GM21381 (cell line): ENCODE data around the gene TMEM109.

ENCODE experiments used
- ATAC-seq: cut with Tn5 transposase; IDR thresholded peaks from one replicate; pipeline ENCODE4 v1.9.1; 2021; ENCODE audit warnings: mild to moderate bottlenecking, moderate library complexity; ENCODE audit not compliant: unreplicated experiment

TMEM109 gene

DNA sequence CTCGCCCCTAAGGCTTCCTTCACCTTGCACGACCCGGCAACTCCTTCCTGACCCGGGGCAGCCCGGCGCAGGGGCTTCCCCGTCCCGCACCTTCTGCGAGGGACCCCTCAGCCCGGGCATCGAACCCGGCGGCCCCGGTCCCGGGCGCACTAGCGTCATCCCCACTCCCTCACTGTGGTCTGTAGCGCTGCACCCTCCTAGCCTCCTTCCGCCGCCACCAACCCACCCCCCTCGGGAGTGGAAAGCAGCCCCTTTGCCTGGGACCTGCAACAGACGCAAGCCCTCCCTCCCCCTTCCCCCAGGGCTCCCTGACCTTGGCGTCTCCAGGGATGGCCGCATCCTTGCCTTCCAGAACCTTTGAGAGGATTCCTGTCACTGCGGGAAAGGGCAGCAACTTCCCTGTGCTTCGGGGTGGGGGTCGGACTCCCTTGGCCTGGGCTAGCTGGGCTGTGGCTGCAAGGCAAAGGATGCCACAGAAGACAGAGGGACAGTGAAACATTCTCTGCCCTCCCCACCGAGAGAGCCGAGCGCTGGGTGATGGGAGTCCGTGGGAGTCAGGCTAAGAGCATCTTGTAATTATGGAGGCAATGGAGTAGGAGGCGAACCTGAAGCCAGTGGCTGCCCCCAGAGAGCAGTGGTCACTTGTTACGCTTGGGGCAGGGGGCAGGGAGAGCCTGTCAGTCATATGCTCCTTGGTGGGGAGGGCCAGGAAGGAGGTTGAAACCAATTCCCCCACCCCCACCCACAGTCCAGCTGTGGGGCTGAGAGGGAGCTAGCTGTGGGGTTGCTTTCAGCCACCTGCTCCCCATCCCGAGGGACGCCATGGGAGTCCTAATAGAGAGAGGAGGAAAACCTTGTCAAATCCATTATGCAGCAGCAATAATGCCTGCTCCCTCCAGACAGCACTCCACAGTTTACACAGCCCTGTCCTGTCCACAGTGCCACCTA, 11.2 kb downstream of the TMEM109 start:
- ATAC-seq, result no peak

DNA sequence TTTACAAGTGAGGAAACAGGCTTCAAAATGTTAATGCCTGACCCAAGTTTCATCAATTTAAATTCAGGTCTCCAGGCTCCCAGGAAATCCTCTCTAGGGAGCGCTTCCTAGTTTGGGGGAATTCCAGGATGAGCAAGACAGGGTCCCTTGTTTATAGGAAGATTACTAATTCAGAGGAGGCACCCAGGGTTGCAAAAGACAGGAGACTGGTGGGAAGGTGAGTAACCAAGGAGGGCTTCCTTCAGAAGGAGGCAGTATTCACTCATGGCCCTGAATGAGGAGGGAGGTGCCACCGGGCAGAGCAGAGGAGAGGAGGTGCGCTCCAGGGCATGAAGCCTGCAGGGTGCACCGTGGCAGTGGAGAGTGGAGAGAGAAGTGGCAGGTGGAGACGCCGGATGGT, 11.9 kb downstream of the TMEM109 start:
- ATAC-seq, result no peak

DNA sequence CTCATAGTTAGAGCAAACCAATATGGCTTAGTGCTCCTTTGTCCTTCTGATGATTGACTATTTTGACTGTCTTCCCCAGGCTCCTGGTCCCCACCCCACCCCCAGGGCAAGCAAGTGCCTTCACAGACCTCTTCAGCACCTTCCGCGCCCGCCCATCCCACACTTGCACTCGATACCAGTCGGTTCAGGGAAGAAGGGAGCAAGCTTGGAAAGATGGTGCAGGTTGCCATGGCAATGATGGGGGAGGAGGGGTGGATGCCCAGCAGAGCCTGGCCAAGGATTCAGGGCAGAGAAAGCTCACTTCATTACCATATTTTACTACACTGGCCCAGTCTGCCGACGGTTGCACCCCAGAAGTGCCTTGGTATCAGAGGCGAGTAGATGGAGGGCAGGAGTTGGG, 12.5 kb downstream of the TMEM109 start:
- ATAC-seq, result no peak

DNA sequence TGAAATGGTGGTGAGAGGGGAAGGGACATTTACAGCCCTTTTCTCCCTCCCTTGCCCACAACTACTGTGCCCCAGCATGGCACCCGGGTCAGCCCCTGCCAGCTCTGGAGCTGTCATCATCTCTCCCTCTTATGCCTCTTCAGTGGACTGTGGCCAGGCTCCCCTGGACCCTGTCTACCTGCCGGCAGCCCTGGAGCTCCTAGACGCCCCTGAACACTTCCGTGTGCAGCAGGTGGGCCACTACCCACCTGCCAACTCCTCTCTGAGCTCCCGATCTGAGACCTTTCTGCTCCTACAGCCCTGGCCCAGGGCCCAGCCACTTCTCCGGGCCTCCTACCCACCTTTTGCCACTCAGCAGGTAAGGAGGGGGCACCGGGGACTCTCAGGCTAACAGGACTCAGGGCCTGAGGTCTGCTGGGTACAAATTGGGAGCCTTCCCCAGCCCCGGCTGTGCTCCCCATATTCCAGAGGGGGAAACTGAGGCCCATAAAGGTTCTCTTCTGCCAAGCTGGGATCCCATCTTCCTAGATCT, 13.2 kb downstream of the TMEM109 start:
- ATAC-seq, result no peak

DNA sequence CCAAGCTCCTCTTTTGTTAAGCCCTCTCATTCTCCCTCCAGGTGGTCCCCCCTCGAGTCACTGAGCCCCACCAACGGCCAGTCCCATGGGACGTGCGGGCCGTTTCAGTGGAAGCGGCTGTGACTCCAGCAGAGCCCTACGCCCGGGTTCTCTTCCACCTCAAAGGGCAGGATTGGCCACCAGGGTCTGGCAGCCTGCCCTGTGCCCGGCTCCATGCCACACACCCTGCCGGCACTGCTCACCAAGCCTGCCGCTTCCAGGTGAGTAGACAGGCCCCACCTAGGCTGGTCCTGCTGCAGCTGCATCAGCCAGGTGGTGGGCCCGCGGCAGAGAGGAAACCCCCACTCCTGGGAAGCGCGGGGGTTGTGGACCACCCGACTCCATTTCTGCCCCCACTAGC, 13.6 kb downstream of the TMEM109 start:
- no peak for ATAC-seq

DNA sequence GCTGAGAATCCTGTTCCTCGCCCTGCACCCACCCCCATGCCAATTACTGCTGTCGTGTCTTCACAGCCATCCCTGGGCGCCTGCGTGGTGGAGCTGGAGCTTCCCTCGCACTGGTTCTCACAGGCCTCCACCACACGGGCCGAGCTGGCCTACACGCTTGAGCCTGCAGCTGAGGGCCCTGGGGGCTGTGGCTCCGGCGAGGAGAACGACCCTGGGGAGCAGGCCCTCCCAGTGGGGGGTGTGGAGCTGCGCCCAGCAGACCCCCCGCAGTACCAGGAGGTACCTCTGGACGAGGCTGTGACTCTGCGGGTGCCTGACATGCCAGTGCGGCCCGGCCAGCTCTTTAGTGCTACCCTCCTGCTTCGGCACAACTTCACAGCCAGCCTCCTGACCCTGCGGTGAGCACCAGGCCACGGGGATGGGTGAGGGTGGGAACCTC, 14.6 kb downstream of the TMEM109 start:
- no peak for ATAC-seq

DNA sequence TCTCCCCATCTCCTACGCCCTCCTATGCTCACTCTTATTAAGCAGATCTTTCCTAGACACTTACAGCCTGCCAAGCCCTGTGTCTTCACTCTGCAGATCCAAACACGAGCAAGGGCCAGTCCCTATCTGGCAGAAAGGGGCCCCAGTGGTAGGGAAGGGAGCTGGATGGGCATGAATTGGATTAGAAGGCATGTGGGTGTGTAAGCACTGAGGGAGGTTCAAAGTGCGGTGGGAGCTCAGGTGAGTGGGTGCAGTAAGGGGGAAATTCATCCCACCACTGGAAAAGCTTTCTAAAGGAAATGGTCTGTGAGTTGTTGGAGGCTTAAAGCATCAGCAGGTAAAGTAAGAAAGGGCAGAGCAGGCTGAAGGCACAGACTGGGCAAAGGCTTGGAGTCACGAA, 15.8 kb downstream of the TMEM109 start:
- no peak for ATAC-seq

DNA sequence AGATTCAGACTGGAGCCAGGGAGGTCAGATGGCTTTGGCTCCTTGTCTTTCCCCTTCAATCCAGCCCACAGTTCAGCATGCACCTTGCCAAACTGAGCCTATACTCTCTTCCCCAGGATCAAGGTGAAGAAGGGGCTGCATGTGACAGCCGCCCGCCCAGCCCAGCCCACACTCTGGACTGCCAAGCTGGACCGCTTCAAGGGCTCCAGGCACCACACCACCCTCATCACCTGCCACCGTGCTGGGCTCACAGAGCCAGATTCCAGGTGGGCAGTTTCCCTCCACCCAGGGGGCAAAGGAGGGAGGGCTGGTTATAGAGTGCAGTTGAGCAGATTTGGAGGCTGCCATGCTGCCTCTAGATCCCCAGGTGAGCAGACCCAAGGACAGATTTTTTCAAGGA, 16.4 kb downstream of the TMEM109 start:
- ATAC-seq, result no peak

DNA sequence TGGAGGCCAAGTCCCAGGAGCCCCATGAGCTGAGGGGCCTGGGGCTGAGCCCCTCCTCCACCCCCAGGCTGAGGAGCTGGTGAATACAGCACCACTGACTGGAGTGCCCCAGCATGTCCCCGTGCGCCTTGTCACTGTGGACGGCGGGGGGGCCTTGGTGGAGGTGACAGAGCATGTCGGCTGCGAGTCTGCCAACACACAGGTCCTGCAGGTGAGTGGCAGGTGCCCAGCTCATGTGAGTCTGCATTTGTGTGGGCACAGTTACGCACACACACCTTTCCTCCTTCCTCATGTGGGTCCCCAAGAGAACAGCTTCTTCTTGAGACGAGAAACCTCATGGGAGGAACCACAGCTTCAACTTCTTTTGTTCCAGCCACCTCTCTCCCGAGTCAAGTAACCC, 18.0 kb downstream of the TMEM109 start:
- ATAC-seq, result no peak

DNA sequence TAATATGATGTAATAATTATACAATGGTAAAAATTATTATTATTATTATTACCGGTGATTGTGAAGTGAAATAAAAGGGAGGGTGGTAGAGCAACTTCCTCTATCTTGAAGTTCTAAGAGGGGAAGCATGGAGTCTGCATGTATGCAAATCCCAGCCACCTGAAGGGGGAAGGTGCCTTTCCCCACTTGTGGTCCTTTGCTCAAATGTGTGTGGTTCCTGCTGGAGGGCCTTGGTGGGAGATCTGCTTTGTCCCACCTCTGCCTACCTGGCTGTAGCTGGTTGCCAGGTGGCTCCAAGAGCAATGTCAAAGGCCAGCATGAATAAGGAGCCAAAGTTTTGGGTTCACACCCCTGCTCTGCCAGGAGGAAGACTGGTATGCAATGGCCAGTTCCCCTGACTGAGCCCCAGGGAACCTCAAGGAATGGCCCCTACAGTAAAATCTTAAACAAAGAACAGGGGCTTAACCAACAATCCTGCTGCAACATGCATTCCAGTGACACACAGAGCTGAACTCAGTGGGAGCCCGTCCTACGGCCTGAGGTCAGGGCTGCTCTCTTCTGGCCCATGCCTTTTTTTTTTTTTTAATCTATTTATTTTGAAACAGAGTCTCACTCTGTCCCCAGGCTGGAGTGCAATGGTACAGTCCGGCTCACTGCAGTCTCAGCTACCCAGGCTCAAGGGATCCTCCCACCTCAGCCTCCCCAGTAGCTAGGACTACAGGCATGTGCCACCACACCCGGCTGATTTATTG, 18.8 kb downstream of the TMEM109 start:
- ATAC-seq, result no peak

DNA sequence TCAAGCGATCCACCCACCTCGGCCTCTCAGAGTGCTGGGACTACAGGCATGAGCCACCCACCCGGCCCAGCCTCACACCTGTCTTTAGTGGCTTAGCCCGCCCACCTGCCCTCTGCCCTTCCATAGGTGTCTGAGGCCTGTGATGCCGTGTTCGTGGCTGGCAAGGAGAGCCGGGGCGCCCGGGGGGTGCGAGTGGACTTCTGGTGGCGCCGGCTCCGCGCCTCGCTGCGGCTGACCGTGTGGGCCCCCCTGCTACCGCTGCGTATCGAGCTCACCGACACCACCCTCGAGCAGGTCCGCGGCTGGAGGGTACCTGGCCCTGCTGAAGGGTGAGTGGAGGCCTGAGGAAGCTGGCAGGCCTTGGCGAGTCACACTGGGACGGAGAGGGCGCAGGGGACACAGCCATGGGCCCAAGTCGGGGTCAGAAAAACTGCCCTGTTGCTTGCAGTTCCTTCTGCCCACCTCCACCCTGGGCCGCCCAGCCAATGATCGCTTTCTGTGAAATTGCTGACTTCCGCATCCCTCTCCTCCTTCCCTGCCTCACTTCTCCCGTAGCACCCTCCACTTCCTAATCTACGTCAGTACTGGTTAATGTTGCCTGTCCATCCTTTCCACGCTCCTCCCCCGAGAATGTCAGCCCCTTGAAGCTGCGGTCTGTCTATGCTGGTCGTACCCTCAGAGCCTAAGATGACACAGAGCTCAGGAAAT, 19.6 kb downstream of the TMEM109 start:
- ATAC-seq, result no peak

DNA sequence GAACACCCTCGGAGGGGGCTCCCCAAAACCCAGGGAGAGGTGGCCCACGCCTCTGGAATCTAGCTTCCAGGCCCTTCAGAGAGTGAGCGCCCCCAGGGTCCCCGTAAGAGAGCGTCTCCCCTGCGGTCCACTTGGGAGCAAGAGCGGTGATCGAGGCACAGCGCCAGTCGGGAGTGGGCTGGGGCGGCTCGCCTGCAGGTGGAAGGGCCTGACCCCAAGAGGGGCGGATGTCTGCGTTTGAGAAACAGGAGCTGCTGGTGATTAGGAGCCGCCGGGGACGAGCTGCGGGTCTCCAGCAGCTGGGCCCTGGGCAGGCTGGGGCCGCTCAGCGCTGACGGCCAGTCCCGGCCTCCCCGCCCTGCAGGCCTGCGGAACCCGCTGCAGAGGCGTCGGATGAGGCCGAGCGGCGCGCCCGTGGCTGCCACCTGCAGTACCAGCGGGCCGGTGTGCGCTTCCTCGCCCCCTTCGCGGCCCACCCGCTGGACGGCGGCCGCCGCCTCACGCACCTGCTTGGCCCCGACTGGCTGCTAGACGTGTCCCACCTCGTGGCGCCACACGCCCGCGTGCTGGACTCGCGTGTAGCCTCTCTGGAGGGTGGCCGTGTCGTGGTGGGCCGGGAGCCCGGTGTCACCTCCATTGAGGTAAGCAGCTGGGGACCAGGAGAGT, 20.3 kb downstream of the TMEM109 start:
- no peak for ATAC-seq

DNA sequence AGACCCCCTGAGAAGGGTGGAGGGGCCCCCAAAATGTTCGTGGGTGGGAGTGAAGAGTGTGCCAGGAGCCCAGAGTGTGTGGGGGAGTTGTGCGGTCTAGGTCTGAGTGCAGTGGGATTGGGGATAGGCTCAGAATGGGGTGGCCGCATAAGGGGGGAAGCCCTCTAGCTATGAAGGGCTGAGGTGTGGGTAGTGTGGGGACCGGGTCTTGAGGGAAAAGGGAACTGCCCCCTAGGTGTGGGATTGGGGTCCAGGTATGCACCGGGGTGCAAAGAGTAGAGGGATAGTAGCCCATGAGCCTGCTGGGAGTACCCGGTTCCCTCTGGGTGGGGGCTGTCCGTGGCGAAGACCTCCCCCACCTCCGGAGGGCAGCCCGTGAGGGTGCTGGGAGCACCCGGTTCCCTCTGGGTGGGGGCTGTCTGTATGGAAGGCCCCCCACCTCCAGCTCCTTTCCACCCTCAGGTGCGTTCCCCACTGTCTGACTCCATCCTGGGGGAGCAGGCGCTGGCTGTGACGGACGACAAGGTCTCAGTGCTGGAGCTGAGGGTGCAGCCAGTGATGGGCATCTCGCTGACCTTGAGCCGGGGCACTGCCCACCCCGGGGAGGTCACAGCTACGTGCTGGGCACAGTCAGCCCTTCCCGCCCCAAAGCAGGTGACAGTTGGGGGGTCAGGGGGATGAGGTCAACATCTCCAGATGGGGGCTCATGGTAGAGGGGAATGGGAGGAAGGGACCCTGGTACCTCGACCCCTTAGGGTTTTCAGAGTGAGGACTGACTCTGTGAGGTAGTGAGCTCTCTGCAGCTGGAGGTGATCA, 21.0 kb downstream of the TMEM109 start:
- ATAC-seq, result no peak

DNA sequence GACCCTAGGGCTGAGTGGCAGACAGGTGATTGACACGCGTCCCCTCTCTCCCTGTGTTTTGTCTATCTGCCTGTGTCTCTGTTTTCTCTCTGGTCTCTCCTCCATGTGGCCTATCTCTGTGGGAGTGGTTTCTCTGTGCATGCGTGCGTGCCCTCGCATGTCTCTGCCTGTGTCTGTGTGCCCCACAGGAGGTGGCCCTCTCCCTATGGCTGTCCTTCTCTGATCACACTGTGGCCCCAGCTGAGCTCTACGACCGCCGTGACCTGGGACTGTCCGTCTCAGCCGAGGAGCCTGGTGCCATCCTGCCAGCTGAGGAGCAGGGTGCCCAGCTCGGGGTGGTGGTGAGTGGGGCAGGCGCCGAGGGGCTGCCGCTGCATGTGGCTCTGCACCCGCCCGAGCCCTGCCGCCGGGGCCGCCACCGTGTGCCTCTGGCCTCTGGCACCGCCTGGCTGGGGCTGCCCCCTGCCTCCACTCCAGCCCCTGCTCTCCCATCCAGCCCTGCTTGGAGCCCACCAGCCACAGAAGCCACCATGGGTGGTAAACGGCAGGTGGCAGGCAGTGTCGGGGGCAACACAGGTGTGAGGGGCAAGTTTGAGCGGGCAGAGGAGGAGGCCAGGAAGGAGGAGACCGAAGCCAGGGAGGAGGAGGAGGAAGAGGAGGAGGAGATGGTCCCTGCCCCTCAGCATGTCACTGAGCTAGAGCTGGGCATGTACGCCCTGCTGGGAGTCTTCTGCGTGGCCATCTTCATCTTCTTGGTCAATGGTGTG, 21.9 kb downstream of the TMEM109 start:
- no peak for ATAC-seq

DNA sequence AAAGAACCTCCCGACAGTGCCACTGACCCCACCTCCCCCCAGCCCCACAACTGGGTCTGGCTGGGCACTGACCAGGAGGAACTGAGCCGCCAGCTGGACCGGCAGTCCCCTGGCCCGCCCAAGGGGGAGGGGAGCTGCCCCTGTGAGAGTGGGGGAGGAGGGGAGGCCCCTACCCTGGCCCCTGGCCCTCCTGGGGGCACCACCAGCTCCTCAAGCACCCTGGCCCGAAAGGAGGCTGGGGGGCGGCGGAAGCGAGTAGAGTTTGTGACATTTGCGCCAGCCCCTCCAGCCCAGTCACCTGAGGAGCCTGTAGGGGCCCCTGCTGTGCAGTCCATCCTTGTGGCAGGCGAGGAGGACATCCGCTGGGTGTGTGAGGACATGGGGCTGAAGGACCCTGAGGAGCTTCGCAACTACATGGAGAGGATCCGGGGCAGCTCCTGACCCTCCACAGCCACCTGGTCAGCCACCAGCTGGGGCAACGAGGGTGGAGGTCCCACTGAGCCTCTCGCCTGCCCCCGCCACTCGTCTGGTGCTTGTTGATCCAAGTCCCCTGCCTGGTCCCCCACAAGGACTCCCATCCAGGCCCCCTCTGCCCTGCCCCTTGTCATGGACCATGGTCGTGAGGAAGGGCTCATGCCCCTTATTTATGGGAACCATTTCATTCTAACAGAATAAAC, 22.6 kb downstream of the TMEM109 start:
- ATAC-seq, result no peak

DNA sequence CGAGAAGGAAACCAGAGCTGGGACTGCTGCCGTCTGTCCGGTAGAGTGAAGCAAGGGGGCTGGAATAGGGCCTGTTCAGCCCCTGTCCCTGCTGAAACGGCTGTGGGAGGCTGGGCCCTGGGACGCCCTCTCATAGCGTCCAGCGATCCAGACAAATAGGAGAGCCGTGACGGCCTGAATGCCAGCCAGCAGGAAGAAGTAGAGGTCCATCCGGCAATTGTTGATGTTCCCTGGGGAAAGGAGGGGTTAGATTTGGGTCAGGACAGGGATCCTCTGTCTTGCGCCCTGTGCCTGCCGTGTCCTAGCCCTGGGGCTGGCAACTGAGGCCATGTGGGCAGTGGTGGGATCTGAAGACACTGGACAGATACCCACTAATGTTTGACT, 23.2 kb downstream of the TMEM109 start:
- ATAC-seq, result no peak

DNA sequence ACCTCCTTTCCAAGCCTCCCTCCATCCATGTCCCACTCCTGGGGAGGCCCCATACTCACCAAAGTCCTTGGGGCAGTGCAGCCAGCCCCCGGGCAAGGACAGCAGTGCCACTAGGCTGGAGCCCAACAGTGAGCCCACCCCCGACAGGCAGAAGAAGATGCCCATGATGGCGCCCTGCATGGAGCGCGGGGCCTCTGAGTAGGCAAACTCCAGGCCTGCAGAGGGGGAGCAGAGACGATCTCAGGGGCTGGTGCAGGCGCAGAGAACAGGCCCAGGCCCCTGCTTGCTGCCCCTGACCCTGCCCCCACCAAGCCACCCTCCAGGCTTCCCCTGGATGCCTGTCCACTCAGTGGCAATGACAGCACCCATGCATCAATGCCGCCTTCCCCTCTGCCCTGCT, 23.9 kb downstream of the TMEM109 start:
- no peak for ATAC-seq

DNA sequence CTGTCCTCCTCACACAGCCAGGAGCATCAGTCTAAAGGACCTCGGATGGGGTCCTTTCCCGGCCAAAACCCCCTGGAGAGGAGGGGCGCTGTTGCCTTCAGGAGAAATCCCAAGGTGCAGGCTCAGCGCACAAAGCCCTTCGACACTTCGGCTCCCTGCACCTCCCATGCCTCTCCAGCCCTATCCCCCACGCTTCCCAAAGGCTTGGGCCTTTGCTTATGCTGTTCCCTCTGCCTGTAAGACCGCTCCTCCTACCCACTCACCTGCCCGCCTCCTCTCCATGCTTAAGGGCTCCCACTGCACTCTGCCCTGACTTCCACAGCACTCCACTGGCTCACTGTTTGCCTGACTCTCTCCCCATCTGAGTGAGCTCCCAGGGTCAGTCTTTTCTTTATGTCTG, 24.5 kb downstream of the TMEM109 start:
- ATAC-seq, result no peak

DNA sequence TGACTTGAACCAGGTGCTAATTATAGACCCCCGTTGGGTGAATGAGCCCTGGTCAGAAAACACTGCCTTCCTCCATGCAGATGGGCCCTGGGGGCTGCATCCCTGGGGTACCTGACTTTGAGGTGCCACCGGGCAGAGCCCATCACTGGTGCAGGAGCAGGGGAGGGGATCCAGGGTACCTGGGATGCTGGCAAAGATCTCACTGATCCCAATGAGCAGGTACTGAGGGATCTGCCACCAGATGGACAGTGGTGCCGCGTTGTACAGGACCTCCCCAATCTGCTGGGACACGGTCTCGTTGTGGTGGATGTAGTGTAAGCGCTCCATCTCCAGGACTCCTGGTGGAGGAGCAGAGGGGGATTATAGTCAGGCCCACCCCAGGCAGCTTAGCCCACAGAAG, 25.3 kb downstream of the TMEM109 start:
- no peak for ATAC-seq
